Middle frontal gyrus (tissue), 1 donor: Measurements from ENCODE around the gene STMN1.

Experiments used
- DNase-seq: peaks from one replicate; pipeline ENCODE4 v3.0.0-alpha.2; 2015; ENCODE audit warnings: low spot score; ENCODE audit errors: extremely low spot score

The STMN1 gene

DNA sequence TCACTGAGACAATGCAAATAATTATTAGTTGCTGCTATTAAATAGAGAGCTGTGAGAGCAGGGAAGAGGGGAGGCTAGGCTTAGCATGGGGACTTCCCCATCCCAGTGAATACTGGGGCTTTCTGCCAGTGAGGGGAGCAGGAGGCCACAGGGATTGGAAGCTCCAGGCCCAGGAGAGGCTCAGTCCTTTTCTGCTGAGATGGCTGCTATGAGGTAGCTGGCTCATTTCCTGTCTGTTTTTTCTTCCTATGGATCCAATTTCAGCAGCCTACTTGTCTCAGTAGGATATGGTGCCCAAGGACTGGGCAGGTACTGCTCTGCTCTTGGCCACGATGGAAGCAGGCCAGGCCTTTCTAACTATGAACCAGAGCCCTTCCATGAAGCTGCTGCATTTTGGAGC lies 10.0 kb downstream of the STMN1 start:
- DNase-seq = no peak

DNA sequence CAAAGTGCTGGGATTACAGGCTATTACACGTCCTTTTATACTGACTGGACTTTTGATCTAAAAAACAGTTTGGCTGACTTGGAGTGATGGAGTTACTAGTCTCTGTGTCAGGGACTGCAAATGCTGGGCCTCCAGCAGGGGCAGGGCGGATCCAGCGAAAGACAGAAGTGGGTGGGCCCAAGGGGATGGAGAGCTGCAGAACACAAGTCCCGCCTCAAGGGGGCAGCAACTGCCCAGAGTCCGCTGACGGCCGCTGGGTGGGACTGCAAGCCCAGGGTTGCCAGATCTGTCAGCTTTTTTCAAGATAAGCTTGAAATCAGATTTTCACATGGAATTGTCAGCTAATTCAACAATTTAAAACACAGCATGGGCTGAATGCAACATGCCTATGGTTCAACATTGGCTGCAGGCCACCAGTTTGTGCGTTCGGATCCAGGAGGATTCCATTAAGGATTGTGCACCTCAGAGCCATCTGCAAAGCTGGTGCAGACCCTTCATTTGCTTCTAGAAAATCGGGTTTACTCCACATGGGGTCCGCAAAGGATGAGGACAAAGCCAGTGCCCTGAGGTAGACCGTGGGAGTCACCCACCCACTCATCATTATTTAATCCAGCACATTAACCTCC lies 10.7 kb downstream of the STMN1 start:
- DNase-seq = peak; percentile 91

- DNase-seq = no peak
These were observed 13.1 kb downstream of the STMN1 start for GRCh38 chr1:25893116-25893515.

DNA sequence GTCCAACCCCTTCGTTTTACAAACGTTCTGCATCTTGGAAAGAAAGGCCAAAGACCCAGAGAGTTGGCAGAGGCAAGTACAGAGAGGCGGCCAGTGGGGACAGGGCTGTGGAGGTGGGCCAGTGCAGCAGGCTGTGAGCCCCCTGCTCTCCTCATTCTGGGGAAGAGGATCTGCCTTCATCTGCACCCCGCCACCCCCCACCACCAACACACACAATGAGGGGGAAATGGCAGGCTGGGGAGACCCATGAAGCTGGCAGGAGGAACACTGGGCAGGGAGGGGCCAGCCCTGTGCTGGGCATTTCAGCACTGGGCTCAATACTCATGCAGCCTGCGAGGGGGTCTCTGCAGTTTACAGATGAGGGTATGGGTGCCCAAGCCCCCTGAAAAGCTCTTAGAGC lies 14.6 kb downstream of the STMN1 start:
- no peak for DNase-seq

GRCh38 chr1:25890239-25891034 lies 15.8 kb downstream of the STMN1 start:
- DNase-seq = no peak

DNA sequence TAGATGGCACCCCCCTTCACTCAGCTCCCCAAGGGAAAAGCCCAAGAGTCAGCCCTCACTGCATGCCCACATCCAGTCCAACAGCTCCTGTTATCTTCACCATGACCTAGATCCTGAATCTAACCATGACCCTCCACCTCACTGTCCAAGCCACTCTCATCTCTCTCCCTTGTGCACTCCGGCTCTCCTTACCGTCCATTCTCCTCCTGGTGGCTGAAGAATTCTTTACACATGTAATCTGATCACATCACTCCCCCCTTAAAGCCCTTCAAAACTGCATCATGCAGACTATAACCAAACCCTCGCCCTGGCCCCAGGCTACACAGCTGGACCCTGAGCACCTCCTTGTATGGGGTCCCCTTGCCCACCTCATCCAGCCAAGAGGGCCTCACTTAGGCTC lies 16.7 kb downstream of the STMN1 start:
- DNase-seq = no peak

DNA sequence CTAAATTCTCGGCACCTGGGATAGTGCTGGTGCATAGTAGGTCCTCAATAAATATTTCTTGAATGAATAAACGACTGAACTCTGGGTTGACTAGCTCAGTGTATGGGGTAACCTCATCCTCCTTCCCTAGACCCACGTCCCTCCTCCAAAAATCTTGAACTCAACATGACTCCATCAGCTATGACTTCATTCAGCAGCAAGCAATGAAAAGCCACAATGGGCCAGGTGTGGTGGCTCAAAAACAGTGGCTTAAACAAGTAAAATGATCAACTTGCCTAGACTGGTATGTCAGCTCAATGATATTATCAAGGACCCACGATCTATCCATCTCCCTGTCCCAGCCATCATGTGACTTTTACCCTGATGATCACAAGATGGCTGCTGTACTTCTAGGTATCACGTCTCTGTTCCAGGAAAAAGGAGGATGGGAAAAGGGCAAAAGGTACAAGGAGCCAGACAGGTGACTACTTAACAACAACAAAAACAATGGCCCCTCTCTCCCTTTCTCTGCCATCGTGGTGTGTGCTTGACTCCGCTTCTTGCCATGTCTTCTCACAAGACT lies 17.7 kb downstream of the STMN1 start:
- no peak for DNase-seq

- no peak for DNase-seq
These were observed 20.6 kb downstream of the STMN1 start for GRCh38 chr1:25885602-25886001.

GRCh38 chr1:25881266-25881665 lies 25.0 kb downstream of the STMN1 start:
- no peak for DNase-seq

DNA sequence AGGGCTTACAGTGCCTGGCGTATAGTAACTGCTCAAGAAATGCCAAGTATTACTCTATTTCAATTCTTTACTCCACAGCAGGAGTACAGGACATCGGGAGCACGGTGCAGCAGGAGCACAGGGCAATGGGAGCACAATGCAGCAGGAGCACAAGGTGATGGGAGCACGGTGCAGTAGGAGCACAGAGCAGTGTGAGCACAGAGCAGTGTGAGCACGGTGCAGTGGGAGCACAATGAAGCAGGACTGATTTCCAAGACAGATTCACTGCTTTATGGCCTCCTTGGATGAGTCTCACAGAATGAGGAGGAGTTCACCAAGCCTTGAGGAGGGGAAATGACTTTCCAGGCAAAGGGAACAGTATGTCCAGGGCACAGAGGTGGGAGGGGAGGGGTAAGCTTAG lies 25.7 kb downstream of the STMN1 start:
- DNase-seq = no peak

DNA sequence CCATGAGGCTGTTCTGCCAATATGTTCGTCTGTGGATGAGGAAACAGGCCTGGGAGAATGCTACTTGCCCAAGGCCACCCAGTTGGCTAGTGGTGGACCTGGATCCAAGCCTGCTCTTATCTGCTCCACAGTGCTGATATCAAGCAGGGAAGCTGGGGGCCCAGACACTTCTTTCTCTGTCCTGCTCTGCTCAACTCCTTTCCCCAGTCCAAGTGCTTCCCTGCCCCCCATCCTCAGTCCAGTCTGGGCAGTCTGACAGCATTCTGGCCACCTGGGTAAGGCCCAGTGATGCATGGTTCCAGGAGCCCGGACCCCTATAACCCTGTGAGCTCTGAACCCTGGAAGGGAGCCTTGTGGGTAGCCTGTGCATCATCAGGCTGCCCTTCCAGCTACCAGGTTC lies 26.5 kb downstream of the STMN1 start:
- DNase-seq = no peak

DNA sequence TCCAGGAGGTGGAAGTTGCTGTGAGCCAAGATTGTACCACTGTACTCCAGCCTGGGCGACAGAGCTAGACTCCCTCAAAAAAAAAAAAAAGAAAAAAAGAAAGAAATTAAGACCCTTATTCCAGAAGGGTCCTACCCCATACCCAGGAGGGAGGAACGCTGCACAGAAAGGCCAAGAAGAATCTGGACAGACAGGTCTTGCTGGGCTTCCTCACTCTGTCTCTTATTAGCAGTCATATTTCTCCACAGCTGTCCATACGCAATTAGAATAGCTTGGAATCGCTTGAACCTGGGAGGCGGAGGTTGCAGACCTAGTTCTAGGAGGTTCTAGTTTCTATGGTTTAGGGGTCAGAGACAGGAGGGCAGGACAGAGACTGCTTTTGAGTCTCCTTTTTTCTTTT lies 27.5 kb downstream of the STMN1 start:
- no peak for DNase-seq

DNA sequence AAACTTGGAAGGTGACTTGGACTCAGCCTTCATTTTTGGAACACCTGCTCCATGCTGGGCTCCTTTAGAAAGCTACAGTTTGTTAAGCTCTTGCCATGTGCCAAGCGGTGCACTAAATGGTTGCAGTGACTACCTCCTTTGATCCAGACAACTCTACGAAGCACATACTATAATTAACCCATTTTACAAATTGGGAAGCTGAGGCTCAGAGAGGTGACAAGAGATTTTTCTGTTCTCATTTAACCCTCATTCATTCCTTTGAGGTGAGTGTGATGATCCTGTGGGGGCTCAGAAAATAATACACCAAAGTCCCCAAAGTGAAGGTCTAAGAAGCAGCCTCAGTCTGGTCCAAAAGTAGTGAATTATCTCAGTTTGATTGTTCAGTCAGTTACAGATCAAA lies 29.1 kb downstream of the STMN1 start:
- no peak for DNase-seq

DNA sequence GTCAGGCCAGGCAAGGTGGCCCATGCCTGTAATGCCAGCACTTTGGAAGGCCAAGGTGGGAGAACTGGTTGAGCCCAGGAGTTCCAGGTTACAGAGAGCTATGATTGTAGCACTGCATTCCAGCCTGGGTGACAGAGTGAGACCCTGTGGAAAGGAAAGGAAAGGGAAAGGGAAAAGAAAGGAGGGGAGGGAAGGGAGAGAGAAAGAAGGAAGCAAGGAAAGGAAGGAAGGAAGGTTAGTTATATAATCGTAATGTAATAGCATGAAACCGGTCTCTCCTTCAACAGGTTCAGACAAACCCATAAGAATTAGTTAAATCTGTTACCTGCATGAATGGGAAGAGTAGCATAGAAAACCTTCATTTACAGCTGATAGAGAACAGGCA lies 29.5 kb downstream of the STMN1 start:
- no peak for DNase-seq

DNA sequence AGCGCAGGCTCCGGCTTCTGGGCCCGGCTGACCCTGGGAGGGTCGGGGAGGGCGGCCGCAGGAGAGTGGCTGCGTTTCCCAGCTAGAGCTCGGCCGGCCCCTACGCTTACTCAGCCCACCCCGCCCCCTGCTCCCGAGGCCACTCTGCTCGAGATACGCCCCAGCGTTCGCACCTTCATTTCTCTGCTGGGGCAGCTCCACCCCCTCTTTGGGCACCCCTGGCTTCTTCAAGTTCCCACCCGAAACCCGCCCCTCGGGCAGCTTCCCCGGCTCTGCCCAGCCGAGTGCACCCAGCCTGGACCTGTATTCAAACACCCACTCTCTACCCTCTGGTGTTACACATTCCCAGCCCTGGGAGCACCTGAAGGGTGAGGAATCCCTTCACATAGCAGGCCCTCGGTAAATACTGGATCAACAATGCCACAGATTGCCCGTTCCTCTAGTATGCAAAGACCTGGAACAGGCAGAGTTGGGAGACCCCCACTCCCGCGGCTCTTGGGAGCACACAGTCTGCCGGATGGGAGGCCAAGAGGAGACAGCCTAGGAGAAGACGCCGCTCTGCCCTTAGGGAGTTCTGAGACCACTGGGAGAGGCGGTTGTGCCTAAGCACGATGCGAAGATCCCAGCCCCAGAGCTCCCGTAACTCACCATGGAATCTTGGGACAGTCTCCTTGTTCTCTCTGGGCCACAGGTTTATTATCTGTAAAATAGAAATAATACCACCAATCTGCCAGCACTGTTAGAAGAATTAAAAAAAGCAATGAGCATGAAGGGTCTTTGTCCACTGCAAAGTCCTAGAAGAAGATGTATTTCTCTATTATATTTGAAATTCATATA lies 30.1 kb downstream of the STMN1 start:
- no peak for DNase-seq

- peak; percentile 58 for DNase-seq
These were observed 30.9 kb downstream of the STMN1 start, which contains the start of gene PAQR7 for GRCh38 chr1:25875154-25875855. TSS of gene PAQR7 (minus strand) at chr1:25875708. CDS start at chr1:25863839, 11,869 bp downstream.

GRCh38 chr1:25874635-25875153 lies 31.5 kb downstream of the STMN1 start:
- no peak for DNase-seq

- DNase-seq = no peak
These were observed 32.0 kb downstream of the STMN1 start for GRCh38 chr1:25874209-25874608.

DNA sequence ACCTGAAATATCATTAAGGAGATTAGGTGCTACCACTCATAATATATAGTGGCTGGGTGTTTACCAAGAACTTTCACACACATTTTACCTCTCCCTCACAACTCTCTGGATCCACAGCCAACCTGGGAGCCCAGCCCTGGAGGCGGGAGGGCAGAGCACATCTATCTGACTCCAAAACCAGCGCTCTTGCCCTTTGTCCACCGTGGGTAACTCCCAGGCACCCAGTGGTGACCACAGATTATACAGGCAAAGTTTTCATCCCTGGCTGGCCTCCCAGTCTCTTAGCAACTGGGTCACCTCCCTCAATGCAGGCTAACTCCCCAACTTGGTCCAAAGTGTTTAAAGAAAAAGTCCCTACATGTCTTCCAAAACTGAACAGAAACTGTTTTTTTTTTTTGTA lies 33.1 kb downstream of the STMN1 start:
- DNase-seq = no peak

DNA sequence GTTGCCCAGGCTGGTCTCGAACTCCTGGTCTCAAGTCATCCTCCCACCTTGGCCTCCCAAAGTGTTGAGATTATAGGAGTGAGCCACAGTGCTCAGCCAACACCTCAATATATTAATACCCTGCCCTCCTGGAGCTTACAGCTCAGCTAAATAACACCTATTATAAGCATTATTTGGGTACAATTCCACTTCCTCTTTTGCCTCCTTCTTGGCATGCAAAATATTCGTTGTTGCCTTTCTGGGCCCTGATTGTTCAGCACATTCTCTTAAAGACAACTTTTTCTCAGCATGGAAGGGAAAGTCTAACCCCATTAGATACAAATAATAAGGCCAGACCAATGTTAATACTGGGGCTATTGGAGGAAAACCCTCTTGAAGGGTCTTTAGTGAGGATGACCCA lies 33.5 kb downstream of the STMN1 start:
- no peak for DNase-seq
